Tibial nerve (tissue), 3 donors: ENCODE data around the gene CFDP1.

Experiments
- CTCF ChIP-seq, 5 experiments: fragments of 200-600 bp in 3 of 5; fragments of 450-650 bp in 2 of 5; sonication (generic) in 3 of 5; IDR thresholded peaks; one replicate each; pipeline ENCODE4 v1.5.1; 2016 to 2019; ENCODE audit warnings: antibody characterized with exemption in 5 of 5, mild to moderate bottlenecking in 3 of 5, moderate library complexity in 2 of 5
- POLR2A ChIP-seq, 2 donors: fragments of 450-650 bp; IDR thresholded peaks; one replicate each; pipeline ENCODE4 v1.6.1; 2017; ENCODE audit warnings: antibody characterized with exemption in 2 of 2, mild to moderate bottlenecking in 2 of 2, moderate library complexity in 2 of 2

- no peak for TF ChIP-seq POLR2A (IDR thresholded peaks at IDR 0.05)
- TF ChIP-seq CTCF (IDR thresholded peaks at IDR 0.05), result no peak
Measured at GRCh38 chr16:75286389-75286788, 146.9 kb downstream of the CFDP1 start.
